Measurements from ENCODE around the gene AP1AR.

- TF ChIP-seq EP300 (IDR thresholded peaks at IDR 0.05): no peak
- no peak for TF ChIP-seq CTCF (IDR thresholded peaks at IDR 0.05)
- no peak for TF ChIP-seq POLR2A (IDR thresholded peaks at IDR 0.05)
Measured at GRCh38 chr4:112287258-112287989, 55.8 kb downstream of the AP1AR start.

Measured in tibial nerve (tissue), 4 donors.